RWPE2 (cell line): Measurements from ENCODE around the gene MAGI1.

Source experiments
- ATAC-seq: fragments of 200-7000 bp; cut with Tn5 transposase; 3 replicates; pipeline ENCODE4 v1.9.1; 2021; ENCODE audit warnings: low read depth
- DNase-seq: peaks from one replicate; pipeline ENCODE4 v3.0.0-alpha.2; 2020; ENCODE audit warnings: low spot score
- H3K27ac ChIP-seq: fragments of 450-650 bp; 2 replicates; pipeline ENCODE4 v1.5.1; 2017; ENCODE audit warnings: mild to moderate bottlenecking; ENCODE audit not compliant: poor library complexity, severe bottlenecking
- H3K27me3 ChIP-seq: fragments of 250-450 bp; sonication (Bioruptor Pico); 2 replicates; pipeline ENCODE4 v1.5.1; 2021; ENCODE audit warnings: mild to moderate bottlenecking, moderate library complexity; ENCODE audit not compliant: insufficient read depth, poor library complexity, severe bottlenecking
- H3K36me3 ChIP-seq: fragments of 250-450 bp; sonication (Bioruptor Pico); 2 replicates; pipeline ENCODE4 v1.5.1; 2020; ENCODE audit warnings: low read depth, mild to moderate bottlenecking, moderate library complexity
- H3K4me1 ChIP-seq: fragments of 250-450 bp; sonication (Bioruptor Pico); 2 replicates; pipeline ENCODE4 v1.5.1; 2021; ENCODE audit warnings: mild to moderate bottlenecking, moderate library complexity; ENCODE audit not compliant: insufficient read depth, poor library complexity, severe bottlenecking
- H3K4me3 ChIP-seq: fragments of 250-450 bp; sonication (Bioruptor Pico); 2 replicates; pipeline ENCODE4 v1.5.1; 2021; ENCODE audit warnings: mild to moderate bottlenecking, moderate library complexity; ENCODE audit not compliant: severe bottlenecking
- H3K9me3 ChIP-seq: fragments of 250-450 bp; sonication (Bioruptor Pico); 2 replicates; pipeline ENCODE4 v1.5.1; 2021; ENCODE audit warnings: mild to moderate bottlenecking, moderate library complexity; ENCODE audit not compliant: severe bottlenecking
- CTCF ChIP-seq: fragments of 450-650 bp; IDR thresholded peaks from one replicate; pipeline ENCODE4 v1.5.1; 2017; ENCODE audit warnings: mild to moderate bottlenecking, moderate library complexity; ENCODE audit not compliant: poor library complexity, severe bottlenecking

The MAGI1 gene

GRCh38 chr3:65776081-65776480 is 262.6 kb downstream of the MAGI1 start:
- Histone ChIP-seq H3K4me1 (no peaks in the 10 kb centered on the region), H3K27me3 (no peaks in the 10 kb centered on the region), H3K27ac (no peak overlapping the region), H3K4me3 (no peak overlapping the region), H3K36me3 (no peaks in the 10 kb centered on the region), H3K9me3 (no peaks in the 10 kb centered on the region)
- DNase-seq, result no peak
- ATAC-seq, result no peak
- no peak for TF ChIP-seq CTCF

- ATAC-seq, result no peak
- Histone ChIP-seq H3K27ac (no peak overlapping the region), H3K27me3 (no peaks in the 10 kb centered on the region)
Measured at GRCh38 chr3:65772758-65773157, 266.0 kb downstream of the MAGI1 start.

GRCh38 chr3:65767551-65767950 is 271.2 kb downstream of the MAGI1 start:
- DNase-seq (no peak), ATAC-seq (no peak)
- no peaks in the 10 kb centered on the region for H3K36me3 ChIP-seq
- no peak overlapping the region for H3K27ac ChIP-seq
- TF ChIP-seq CTCF, result no peak
- H3K4me1 ChIP-seq, result no peaks in the 10 kb centered on the region
- H3K27me3 ChIP-seq, result no peaks in the 10 kb centered on the region
- H3K9me3 ChIP-seq, result no peaks in the 10 kb centered on the region
- H3K4me3 ChIP-seq, result no peak overlapping the region

More at GRCh38 chr3:65772758-65773157, 266.0 kb downstream of the MAGI1 start:
- Histone ChIP-seq H3K36me3 (no peaks in the 10 kb centered on the region), H3K9me3 (no peaks in the 10 kb centered on the region), H3K4me1 (no peaks in the 10 kb centered on the region), H3K4me3 (no peak overlapping the region)
- DNase-seq, result no peak
- TF ChIP-seq CTCF, result no peak

GRCh38 chr3:65762235-65762580 is 276.5 kb downstream of the MAGI1 start:
- Histone ChIP-seq H3K36me3 (no peaks in the 10 kb centered on the region), H3K27me3 (no peaks in the 10 kb centered on the region), H3K27ac (no peak overlapping the region), H3K4me3 (no peak overlapping the region), H3K4me1 (no peaks in the 10 kb centered on the region), H3K9me3 (no peaks in the 10 kb centered on the region)
- TF ChIP-seq CTCF, result no peak
- ATAC-seq, result no peak
- no peak for DNase-seq

GRCh38 chr3:65761446-65762234 is 277.1 kb downstream of the MAGI1 start:
- no peak overlapping the region for H3K4me3 ChIP-seq
- H3K27me3 ChIP-seq, result no peaks in the 10 kb centered on the region
- H3K9me3 ChIP-seq, result no peaks in the 10 kb centered on the region
- no peak overlapping the region for H3K27ac ChIP-seq
- no peaks in the 10 kb centered on the region for H3K4me1 ChIP-seq
- TF ChIP-seq CTCF, result no peak
- no peak for ATAC-seq
- no peaks in the 10 kb centered on the region for H3K36me3 ChIP-seq
- no peak for DNase-seq
